Stimulated activated memory B cell treated with anti-CD40 and anti-IgM and Interleukin-4, amounts not matched to agents 10 μg/mL and 1 μg/mL and 100 μg/mL, for 72 hours (primary cell): ENCODE data around the gene FAM200B.

Source experiments
- ATAC-seq: fragments of 150-1000 bp; cut with Tn5 transposase; 2 replicates; pipeline ENCODE4 v1.10.0; 2021
- H3K27ac Mint-ChIP-seq: one replicate; pipeline ENCODE4 v1.8.0; 2022; ENCODE audit warnings: mild to moderate bottlenecking, mixed read lengths
- H3K27me3 Mint-ChIP-seq: one replicate; pipeline ENCODE4 v1.8.0; 2022; ENCODE audit warnings: mixed read lengths
- H3K36me3 Mint-ChIP-seq: one replicate; pipeline ENCODE4 v1.8.0; 2022; ENCODE audit warnings: mixed read lengths
- H3K4me1 Mint-ChIP-seq: one replicate; pipeline ENCODE4 v1.8.0; 2022; ENCODE audit warnings: mixed read lengths
- H3K4me3 Mint-ChIP-seq: one replicate; pipeline ENCODE4 v1.8.0; 2022; ENCODE audit warnings: mild to moderate bottlenecking, moderate library complexity, mixed read lengths
- H3K9me3 Mint-ChIP-seq: one replicate; pipeline ENCODE4 v1.8.0; 2022; ENCODE audit warnings: mixed read lengths

FAM200B gene

DNA sequence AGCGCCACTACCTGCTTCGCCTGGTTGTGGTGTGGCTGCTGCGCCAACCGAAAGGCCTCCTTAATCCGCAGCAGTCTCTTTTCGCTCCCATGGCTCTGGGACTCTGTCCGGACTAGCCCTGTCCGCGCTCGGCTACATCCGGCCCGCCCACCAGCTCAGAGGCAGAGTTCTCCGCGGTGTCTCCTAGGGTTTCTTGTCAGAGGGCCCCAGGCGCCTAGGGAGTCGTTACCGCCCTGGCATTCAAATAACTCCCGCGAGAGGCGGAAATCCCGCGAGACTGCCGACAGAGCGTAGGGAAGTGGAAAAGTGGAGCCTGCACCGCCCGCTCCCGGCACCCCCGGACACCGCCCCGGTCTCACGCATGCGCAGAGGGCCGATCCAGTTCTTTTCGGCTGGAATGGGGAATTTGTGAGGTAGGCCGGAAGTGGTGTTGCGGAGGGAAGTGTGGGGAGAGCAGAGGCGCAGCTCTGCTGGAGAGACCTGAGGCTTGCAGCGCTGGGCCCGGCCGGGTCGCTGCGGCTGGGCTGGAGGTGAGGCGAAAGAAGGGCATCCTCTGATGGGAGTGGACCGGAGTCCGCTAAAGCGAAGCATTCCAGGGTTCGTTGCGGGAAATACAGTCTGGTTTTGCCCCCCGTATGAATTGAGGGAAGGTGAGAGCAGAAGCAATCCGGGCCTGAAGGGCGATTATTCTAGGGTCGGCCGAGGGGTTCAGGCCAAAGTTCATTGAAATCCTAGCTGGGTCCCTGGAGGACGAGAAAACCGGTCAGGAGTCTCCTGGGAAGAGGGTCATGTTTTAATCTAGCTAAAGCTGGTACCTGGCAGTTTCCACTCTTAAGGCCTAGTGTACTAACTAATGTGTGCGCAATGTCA, at the start of gene FAM200B:
Gene FAM200B (plus strand): TSS at position 456 of the 870 bp plus-strand sequence. CDS start 5,151 bp downstream, outside the sequence.
- H3K4me3 Mint-ChIP-seq, result peak within 1 kb of the TSS; percentile 98
- H3K27me3 Mint-ChIP-seq, result no peaks in the 10 kb centered on the region
- no peaks in the 10 kb centered on the region for H3K9me3 Mint-ChIP-seq
- H3K27ac Mint-ChIP-seq, result peak within 1 kb of the TSS; percentile 99
- H3K4me1 Mint-ChIP-seq, result peaks cover 28% of the 10 kb centered on the region
- peaks cover 5% of the 10 kb centered on the region for H3K36me3 Mint-ChIP-seq
- peak; percentile 99 for ATAC-seq

DNA sequence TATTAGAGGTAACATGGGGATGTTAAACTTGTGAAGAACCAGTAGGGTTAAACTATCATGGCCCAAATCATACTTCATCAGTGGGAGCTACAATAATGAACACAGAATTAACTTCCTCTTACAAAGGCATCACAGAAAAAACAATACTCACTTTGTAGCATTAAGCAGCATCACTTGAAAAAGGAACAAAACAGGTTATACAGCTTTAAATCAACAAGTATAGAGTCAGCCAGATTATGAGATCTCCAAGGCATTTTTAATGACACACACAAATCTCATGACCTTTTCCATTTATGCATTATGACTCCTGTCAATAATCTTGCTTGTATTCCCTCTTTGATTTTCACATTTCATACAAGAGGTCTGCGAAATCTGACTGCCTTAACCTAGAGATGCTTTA, 44.8 kb upstream of the FAM200B start:
- no peaks in the 10 kb centered on the region for H3K9me3 Mint-ChIP-seq
- ATAC-seq, result no peak
- H3K4me1 Mint-ChIP-seq, result peaks cover 5% of the 10 kb centered on the region
- no peaks in the 10 kb centered on the region for H3K27me3 Mint-ChIP-seq
- no peak overlapping the region for H3K27ac Mint-ChIP-seq
- no peak overlapping the region for H3K4me3 Mint-ChIP-seq
- H3K36me3 Mint-ChIP-seq, result peaks cover 33% of the 10 kb centered on the region

GRCh38 chr4:15638418-15638817, 43.2 kb upstream of the FAM200B start:
- no peak overlapping the region for H3K4me3 Mint-ChIP-seq
- ATAC-seq, result no peak
- peaks cover 27% of the 10 kb centered on the region for H3K36me3 Mint-ChIP-seq
- peaks cover 13% of the 10 kb centered on the region for H3K4me1 Mint-ChIP-seq
- no peaks in the 10 kb centered on the region for H3K9me3 Mint-ChIP-seq
- H3K27ac Mint-ChIP-seq, result no peak overlapping the region
- H3K27me3 Mint-ChIP-seq, result no peaks in the 10 kb centered on the region

- Mint-ChIP-seq H3K9me3 (no peaks in the 10 kb centered on the region), H3K36me3 (peaks cover 6% of the 10 kb centered on the region), H3K4me1 (peaks cover 48% of the 10 kb centered on the region), H3K27ac (no peak overlapping the region), H3K4me3 (no peak overlapping the region), H3K27me3 (no peaks in the 10 kb centered on the region)
- ATAC-seq, result no peak
These were observed 33.0 kb upstream of the FAM200B start for GRCh38 chr4:15648600-15648999.

GRCh38 chr4:15649914-15650545, 31.6 kb upstream of the FAM200B start:
- Mint-ChIP-seq H3K27ac (no peak overlapping the region), H3K9me3 (no peaks in the 10 kb centered on the region), H3K4me1 (peaks cover 52% of the 10 kb centered on the region), H3K27me3 (no peaks in the 10 kb centered on the region), H3K4me3 (no peak overlapping the region), H3K36me3 (no peaks in the 10 kb centered on the region)
- ATAC-seq, result peak; percentile 54

- Mint-ChIP-seq H3K27ac (peak overlapping the region; percentile 6), H3K36me3 (no peaks in the 10 kb centered on the region), H3K4me3 (no peak overlapping the region), H3K4me1 (peaks cover 60% of the 10 kb centered on the region), H3K9me3 (no peaks in the 10 kb centered on the region), H3K27me3 (no peaks in the 10 kb centered on the region)
- no peak for ATAC-seq
These were observed 30.0 kb upstream of the FAM200B start for GRCh38 chr4:15651676-15652075.

DNA sequence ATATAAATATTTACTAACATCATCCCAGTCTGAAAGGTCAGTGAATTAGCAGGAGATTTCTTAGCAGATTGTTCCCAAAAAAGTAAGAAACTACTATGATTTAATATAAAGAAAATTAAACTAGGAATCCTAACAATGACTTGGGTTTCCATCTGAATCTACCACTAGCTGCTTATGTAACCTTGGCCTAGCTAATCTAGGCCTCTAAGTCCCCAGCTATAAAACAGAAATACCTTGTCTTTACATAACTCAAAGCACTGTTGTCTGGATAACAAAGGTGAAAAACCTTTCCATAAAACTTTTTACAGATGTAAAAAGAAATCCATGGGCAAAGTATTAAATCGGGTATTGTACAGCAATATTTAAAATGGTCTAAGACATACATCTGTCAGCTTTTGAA, 29.4 kb upstream of the FAM200B start:
- Mint-ChIP-seq H3K4me3 (no peak overlapping the region), H3K27ac (peak overlapping the region; percentile 6), H3K9me3 (no peaks in the 10 kb centered on the region), H3K36me3 (no peaks in the 10 kb centered on the region), H3K4me1 (peaks cover 60% of the 10 kb centered on the region), H3K27me3 (no peaks in the 10 kb centered on the region)
- ATAC-seq, result no peak

DNA sequence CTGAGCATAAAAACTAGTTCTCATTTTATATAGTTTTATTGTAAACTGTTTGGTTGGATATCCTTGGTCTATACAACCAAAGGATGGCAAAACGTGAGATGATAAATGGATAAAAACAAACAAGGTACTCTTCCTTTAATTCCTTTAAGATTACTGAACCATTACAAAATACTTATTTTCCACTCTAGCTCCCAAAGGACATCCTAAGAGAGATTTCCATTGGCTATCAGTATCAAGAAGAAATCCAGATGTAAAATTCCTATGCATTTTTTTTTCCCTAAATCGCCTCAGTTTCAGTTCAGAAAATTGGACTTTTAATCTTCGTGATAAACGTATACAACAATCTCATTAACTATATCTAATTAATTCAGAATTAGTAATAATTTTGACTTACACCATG, 28.8 kb upstream of the FAM200B start:
- Mint-ChIP-seq H3K36me3 (no peaks in the 10 kb centered on the region), H3K4me1 (peaks cover 60% of the 10 kb centered on the region), H3K27ac (no peak overlapping the region), H3K27me3 (no peaks in the 10 kb centered on the region), H3K4me3 (no peak overlapping the region), H3K9me3 (no peaks in the 10 kb centered on the region)
- no peak for ATAC-seq

GRCh38 chr4:15653420-15653819, 28.2 kb upstream of the FAM200B start:
- no peaks in the 10 kb centered on the region for H3K36me3 Mint-ChIP-seq
- no peak overlapping the region for H3K27ac Mint-ChIP-seq
- H3K9me3 Mint-ChIP-seq, result no peaks in the 10 kb centered on the region
- H3K27me3 Mint-ChIP-seq, result no peaks in the 10 kb centered on the region
- no peak for ATAC-seq
- H3K4me1 Mint-ChIP-seq, result peaks cover 57% of the 10 kb centered on the region
- H3K4me3 Mint-ChIP-seq, result peak overlapping the region; percentile 99

DNA sequence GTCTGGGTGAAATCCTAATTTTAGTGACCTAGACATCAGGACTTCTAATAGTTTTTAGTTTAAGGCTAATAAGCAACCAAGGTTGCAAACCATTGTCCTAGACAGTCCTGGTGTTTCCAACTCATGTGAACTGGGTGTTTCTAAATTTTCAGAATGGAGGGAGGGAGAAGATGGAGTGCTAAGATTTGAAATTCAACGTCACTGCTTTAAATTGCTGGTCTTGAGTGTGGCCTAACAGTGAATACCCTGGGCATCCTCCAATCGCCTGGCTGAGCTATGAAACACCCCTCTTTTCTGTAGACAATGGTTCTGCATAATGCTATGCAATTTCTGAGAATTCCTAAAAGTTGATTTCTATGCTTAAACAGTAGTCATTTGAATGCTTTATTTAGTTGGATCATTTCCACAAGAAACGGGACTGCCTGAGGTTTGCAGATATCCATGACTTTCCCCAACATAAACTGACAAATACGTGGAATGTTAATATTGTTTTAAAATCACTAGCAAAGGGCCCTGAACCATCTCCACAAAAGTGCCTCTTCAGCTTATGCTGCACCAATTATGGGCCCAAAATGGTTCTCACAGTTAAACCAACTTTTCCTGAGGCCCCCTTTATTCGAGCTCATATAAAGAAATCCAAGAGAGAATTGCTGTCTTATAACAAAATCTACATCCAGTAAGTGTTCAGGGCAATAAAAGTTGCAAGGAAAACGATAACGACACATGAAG, 27.6 kb upstream of the FAM200B start:
- Mint-ChIP-seq H3K27ac (peak overlapping the region; percentile 98), H3K4me1 (peaks cover 53% of the 10 kb centered on the region), H3K27me3 (no peaks in the 10 kb centered on the region), H3K4me3 (peak overlapping the region; percentile 99), H3K36me3 (no peaks in the 10 kb centered on the region), H3K9me3 (no peaks in the 10 kb centered on the region)
- ATAC-seq, result no peak

- Mint-ChIP-seq H3K36me3 (no peaks in the 10 kb centered on the region), H3K4me1 (peaks cover 51% of the 10 kb centered on the region), H3K4me3 (peak overlapping the region; percentile 99), H3K27ac (peak overlapping the region; percentile 98), H3K9me3 (no peaks in the 10 kb centered on the region), H3K27me3 (no peaks in the 10 kb centered on the region)
- peak; percentile 81 for ATAC-seq
These were observed 26.9 kb upstream of the FAM200B start for GRCh38 chr4:15654593-15655222.

DNA sequence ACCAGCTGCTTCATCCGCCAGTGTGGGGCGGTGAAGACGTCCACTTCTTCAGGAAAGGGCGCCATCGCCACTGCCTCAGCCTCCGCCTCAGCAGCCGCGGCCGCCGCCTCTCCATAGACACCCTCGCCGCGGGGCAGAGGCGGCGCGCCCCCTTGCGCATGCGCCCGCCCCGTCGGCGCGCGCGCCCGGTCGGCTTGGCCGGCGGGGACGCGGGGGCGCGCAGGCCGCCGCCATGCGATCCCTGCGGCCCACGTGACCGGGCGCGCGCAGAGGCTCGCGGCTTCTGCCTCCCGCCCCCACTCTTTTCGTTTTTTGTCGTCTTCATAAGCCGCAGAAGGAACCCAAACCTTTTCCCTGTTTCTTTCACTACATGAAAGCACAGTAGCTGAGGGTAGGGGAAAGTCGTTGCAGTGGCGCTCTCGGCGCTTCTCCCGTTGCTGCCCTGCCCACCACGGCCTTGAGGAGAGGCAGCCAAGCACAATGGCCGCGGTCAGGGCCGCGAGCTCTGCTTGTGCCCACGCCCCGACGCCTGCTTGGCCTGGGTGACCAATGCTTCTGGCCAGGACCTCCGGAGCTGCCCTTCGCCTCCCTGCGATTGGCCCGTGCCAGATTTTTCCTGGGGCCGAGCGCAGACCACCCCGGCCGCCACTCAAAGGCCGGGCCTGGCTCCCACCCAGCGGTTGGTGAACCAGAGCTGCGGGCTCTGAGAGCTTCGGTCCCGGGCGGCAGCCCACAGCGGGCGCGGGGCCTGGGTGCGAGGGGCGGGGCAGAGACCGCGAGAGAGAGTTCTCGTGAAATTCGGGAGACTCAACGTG, 26.2 kb upstream of the FAM200B start, which contains the start of gene FBXL5:
Gene FBXL5 (minus strand): TSS at position 135 of the 815 bp plus-strand sequence. CDS start 70 bp downstream, at position 65.
- H3K27ac Mint-ChIP-seq, result peak within 1 kb of the TSS; percentile 98
- no peaks in the 10 kb centered on the region for H3K36me3 Mint-ChIP-seq
- peak; percentile 91 for ATAC-seq
- peaks cover 43% of the 10 kb centered on the region for H3K4me1 Mint-ChIP-seq
- peak within 1 kb of the TSS; percentile 99 for H3K4me3 Mint-ChIP-seq
- H3K27me3 Mint-ChIP-seq, result no peaks in the 10 kb centered on the region
- no peaks in the 10 kb centered on the region for H3K9me3 Mint-ChIP-seq

DNA sequence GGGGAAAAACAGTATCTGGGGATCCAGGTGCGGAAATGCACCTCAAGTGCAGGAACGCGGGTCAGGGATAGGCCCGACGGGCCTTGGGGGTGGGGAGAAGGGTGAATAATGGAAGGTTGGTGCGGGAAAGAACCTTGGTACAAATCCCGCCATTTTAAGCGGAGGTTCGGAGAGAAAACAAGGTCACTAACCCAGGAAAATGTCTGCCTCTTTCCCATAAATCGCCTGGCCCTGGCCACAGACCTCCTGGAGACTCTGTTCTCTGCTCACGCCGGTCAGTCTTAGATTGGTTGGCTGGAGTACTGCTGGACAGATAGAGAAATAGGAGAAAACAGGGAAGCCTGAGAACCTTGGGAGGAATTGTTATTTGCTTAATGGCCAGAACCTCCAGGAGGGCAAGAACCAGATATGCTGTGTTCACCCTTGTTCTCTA, 25.6 kb upstream of the FAM200B start:
- H3K36me3 Mint-ChIP-seq, result no peaks in the 10 kb centered on the region
- no peaks in the 10 kb centered on the region for H3K27me3 Mint-ChIP-seq
- H3K4me3 Mint-ChIP-seq, result peak overlapping the region; percentile 97
- no peak for ATAC-seq
- peak overlapping the region; percentile 98 for H3K27ac Mint-ChIP-seq
- H3K9me3 Mint-ChIP-seq, result no peaks in the 10 kb centered on the region
- peaks cover 37% of the 10 kb centered on the region for H3K4me1 Mint-ChIP-seq

DNA sequence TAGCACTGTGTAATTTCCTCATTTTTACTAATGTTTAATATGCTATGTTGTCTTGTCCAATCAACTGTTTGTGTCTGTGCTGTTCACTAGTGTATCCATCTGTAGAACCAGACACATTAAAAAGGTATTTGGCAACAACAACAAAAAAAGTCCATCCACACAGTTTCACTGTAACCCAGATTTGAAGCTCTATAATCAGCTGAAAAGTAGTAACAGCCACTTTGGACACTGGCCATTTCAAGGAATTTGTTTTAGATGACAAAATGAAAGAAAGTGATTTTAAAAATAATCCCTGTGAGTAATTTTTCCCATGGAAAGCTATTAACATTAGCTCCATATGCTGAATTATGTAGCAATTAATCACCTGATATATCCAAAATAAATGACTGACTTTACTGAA, 24.3 kb upstream of the FAM200B start:
- H3K4me3 Mint-ChIP-seq, result no peak overlapping the region
- ATAC-seq, result no peak
- no peaks in the 10 kb centered on the region for H3K36me3 Mint-ChIP-seq
- H3K9me3 Mint-ChIP-seq, result no peaks in the 10 kb centered on the region
- H3K27me3 Mint-ChIP-seq, result no peaks in the 10 kb centered on the region
- peaks cover 26% of the 10 kb centered on the region for H3K4me1 Mint-ChIP-seq
- H3K27ac Mint-ChIP-seq, result no peak overlapping the region
